SU-DHL-6 (cell line): ENCODE results near the gene C10orf120.

Experiments used
- H2AFZ ChIP-seq: fragments of 200-600 bp; sonication (generic); 2 replicates; pipeline ENCODE4 v1.6.1; 2014; ENCODE audit warnings: low read depth, mild to moderate bottlenecking, moderate library complexity, mixed read lengths, antibody characterized with exemption, low read length; ENCODE audit not compliant: severe bottlenecking
- H3F3A ChIP-seq: fragments of 200-600 bp; shearing (Covaris generic); 2 replicates; pipeline ENCODE4 v1.6.0; 2016; ENCODE audit warnings: antibody characterized with exemption, mild to moderate bottlenecking; ENCODE audit not compliant: insufficient read depth
- H3K27ac ChIP-seq: fragments of 200-600 bp; sonication (generic); 2 replicates; pipeline ENCODE4 v1.5.1; 2016; ENCODE audit warnings: low read depth, mild to moderate bottlenecking, low read length, moderate library complexity, mixed read lengths
- H3K27me3 ChIP-seq: fragments of 200-600 bp; sonication (generic), shearing (Covaris generic); 2 replicates; pipeline ENCODE4 v1.6.0; 2014; ENCODE audit warnings: mild to moderate bottlenecking, low read length
- H3K36me3 ChIP-seq: fragments of 200-600 bp; sonication (generic); 2 replicates; pipeline ENCODE4 v1.6.1; 2014; ENCODE audit warnings: mild to moderate bottlenecking, low read length, mixed read lengths
- H3K4me2 ChIP-seq: fragments of 300-600, 200-600 bp; shearing (Covaris generic), sonication (generic); 2 replicates; pipeline ENCODE4 v1.6.0; 2014; ENCODE audit warnings: low read length, low read depth, mild to moderate bottlenecking; ENCODE audit not compliant: poor library complexity, severe bottlenecking
- H3K4me3 ChIP-seq: fragments of 200-600 bp; sonication (generic); 2 replicates; pipeline ENCODE4 v1.5.1; 2014; ENCODE audit warnings: antibody characterized with exemption, low read length, mild to moderate bottlenecking, mixed read lengths; ENCODE audit not compliant: insufficient read depth, poor library complexity, severe bottlenecking
- H3K79me2 ChIP-seq: fragments of 200-600 bp; sonication (generic); 2 replicates; pipeline ENCODE4 v1.6.1; 2014; ENCODE audit warnings: mild to moderate bottlenecking, low read length, moderate library complexity; ENCODE audit not compliant: insufficient read depth
- H3K9ac ChIP-seq: fragments of 200-600 bp; sonication (generic); 2 replicates; pipeline ENCODE4 v1.7.0; 2014; ENCODE audit warnings: mild to moderate bottlenecking, low read length
- H3K9me2 ChIP-seq: fragments of 200-600 bp; sonication (generic); replicated peaks from 2 replicates; pipeline ENCODE4 v1.6.1; 2014; ENCODE audit warnings: low read length; ENCODE audit not compliant: insufficient read depth
- H3K9me3 ChIP-seq: fragments of 200-600 bp; sonication (generic); 2 replicates; pipeline ENCODE4 v1.6.1; 2014; ENCODE audit warnings: low read length, mixed read lengths; ENCODE audit not compliant: insufficient read depth
- H4K20me1 ChIP-seq: fragments of 200-600 bp; sonication (generic); 2 replicates; pipeline ENCODE4 v1.6.1; 2014; ENCODE audit warnings: low read depth, mild to moderate bottlenecking, antibody characterized with exemption, low read length, moderate library complexity, mixed read lengths
- CTCF ChIP-seq: fragments of 200-600 bp; sonication (generic); IDR thresholded peaks from one replicate; pipeline ENCODE4 v1.5.1; 2017; ENCODE audit warnings: antibody characterized with exemption, mild to moderate bottlenecking, low read length, moderate library complexity; ENCODE audit not compliant: insufficient read depth, poor library complexity, severe bottlenecking
- EZH2phosphoT487 ChIP-seq: fragments of 200-600 bp; sonication (generic), shearing (Covaris generic); conservative IDR thresholded peaks from 2 replicates; pipeline ENCODE4 v1.6.1; 2018; ENCODE audit warnings: mild to moderate bottlenecking, antibody characterized with exemption, low read length, moderate library complexity, mixed read lengths

Gene C10orf120

GRCh38 chr10:122665329-122665860 is 34.3 kb downstream of the C10orf120 start:
- H3K36me3 ChIP-seq: no peaks in the 10 kb centered on the region
- H3K27me3 ChIP-seq: no peaks in the 10 kb centered on the region
- H3F3A ChIP-seq: no peaks in the 10 kb centered on the region
- no peaks in the 10 kb centered on the region for H3K9me2 ChIP-seq
- TF ChIP-seq CTCF (no peak), EZH2phosphoT487 (no peak)
- no peaks in the 10 kb centered on the region for H4K20me1 ChIP-seq
- H3K27ac ChIP-seq: no peak overlapping the region
- no peak overlapping the region for H2AFZ ChIP-seq
- no peak overlapping the region for H3K9ac ChIP-seq
- no peak overlapping the region for H3K4me2 ChIP-seq
- no peaks in the 10 kb centered on the region for H3K79me2 ChIP-seq
- no peak overlapping the region for H3K4me3 ChIP-seq
- H3K9me3 ChIP-seq: no peaks in the 10 kb centered on the region

- Histone ChIP-seq H3K9me3 (no peaks in the 10 kb centered on the region), H4K20me1 (no peaks in the 10 kb centered on the region), H2AFZ (no peak overlapping the region), H3K9me2 (no peaks in the 10 kb centered on the region), H3K27ac (no peak overlapping the region), H3K9ac (no peak overlapping the region), H3F3A (no peaks in the 10 kb centered on the region), H3K4me3 (no peak overlapping the region), H3K79me2 (no peaks in the 10 kb centered on the region), H3K4me2 (no peak overlapping the region), H3K27me3 (no peaks in the 10 kb centered on the region), H3K36me3 (no peaks in the 10 kb centered on the region)
- TF ChIP-seq CTCF: no peak
- no peak for TF ChIP-seq EZH2phosphoT487
Measured at GRCh38 chr10:122664501-122664900, 35.1 kb downstream of the C10orf120 start.

- no peaks in the 10 kb centered on the region for H3K36me3 ChIP-seq
- H3K9ac ChIP-seq: no peak overlapping the region
- H3K27ac ChIP-seq: no peak overlapping the region
- H3K79me2 ChIP-seq: no peaks in the 10 kb centered on the region
- no peaks in the 10 kb centered on the region for H3K9me2 ChIP-seq
- H4K20me1 ChIP-seq: no peaks in the 10 kb centered on the region
- no peaks in the 10 kb centered on the region for H3K9me3 ChIP-seq
- no peak overlapping the region for H3K4me2 ChIP-seq
- no peaks in the 10 kb centered on the region for H3K27me3 ChIP-seq
- TF ChIP-seq EZH2phosphoT487 (no peak), CTCF (no peak)
- H3F3A ChIP-seq: no peaks in the 10 kb centered on the region
- no peak overlapping the region for H2AFZ ChIP-seq
- no peak overlapping the region for H3K4me3 ChIP-seq
Measured at GRCh38 chr10:122663516-122664130, 36.0 kb downstream of the C10orf120 start.
